Gastrocnemius medialis (tissue), 4 donors: ENCODE measurements around the gene NRG3. TPM values are rescaled to one million over a fixed set of nuclear protein-coding genes. Genes with fewer than 3 reads are reported as not detected.
"Not testable (repeated sequence)": the region's sequence is repeated elsewhere in the genome, so short reads cannot be mapped to it uniquely, and the experiment has no call there.

Experiments
- ATAC-seq, 2 donors: fragments of 150-250 bp; one replicate each; pipeline ENCODE4 v1.9.1; 2016
- DNase-seq, 2 donors: peaks; one replicate each; pipeline ENCODE4 v3.0.0-alpha.2; 2019
- H3K27ac ChIP-seq, 4 donors: fragments of 200-600 bp; sonication (generic); 1 replicate in 1 of 4; 2 replicates in 3 of 4; pipeline ENCODE4 v1.5.1; 2016 to 2018; ENCODE audit warnings: mild to moderate bottlenecking in 2 of 4, moderate library complexity in 1 of 4
- H3K27me3 ChIP-seq, 3 donors: fragments of 200-600 bp; sonication (generic) in 2 of 3; 1 replicate in 1 of 3; 2 replicates in 2 of 3; pipeline versions ENCODE4 v1.5.1 to v1.6.0; 2016 to 2019; ENCODE audit warnings: mild to moderate bottlenecking in 1 of 3, moderate library complexity in 1 of 3
- H3K36me3 ChIP-seq, 2 donors: fragments of 200-600 bp; sonication (generic) in 1 of 2; one replicate each; pipeline ENCODE4 v1.5.1; 2017 to 2018
- H3K4me1 ChIP-seq, 2 donors: fragments of 200-600 bp; sonication (generic) in 1 of 2; one replicate each; pipeline ENCODE4 v1.5.1; 2016 to 2017; ENCODE audit warnings: mild to moderate bottlenecking in 2 of 2
- H3K4me3 ChIP-seq, 4 donors: fragments of 200-600 bp; sonication (generic) in 3 of 4; 1 replicate in 1 of 4; 2 replicates in 3 of 4; pipeline ENCODE4 v1.5.1; 2016 to 2019; ENCODE audit warnings: mild to moderate bottlenecking in 2 of 4
- H3K9me3 ChIP-seq, 3 donors: fragments of 200-600 bp; sonication (generic) in 2 of 3; 1 replicate in 1 of 3; 2 replicates in 2 of 3; pipeline ENCODE4 v1.5.1; 2016 to 2019
- POLR2A ChIP-seq, 2 donors: fragments of 450-650 bp; IDR thresholded peaks; one replicate each; pipeline ENCODE4 v1.6.1; 2017; ENCODE audit warnings: antibody characterized with exemption in 2 of 2, mild to moderate bottlenecking in 2 of 2, moderate library complexity in 2 of 2
- in situ Hi-C, 4 donors: fragments of 200-750 bp; cut with MboI; loops; one replicate each; pipeline versions ENCODE4 v1.15.0 to v1.8.0; 2017; ENCODE audit warnings: low sequenced_read_pairs in 4 of 4
- intact Hi-C: fragments of 100-400 bp; cut with DNase I; formaldehyde crosslinking; loops from one replicate; pipeline ENCODE4 v1.15.1; 2023; ENCODE audit warnings: low total_unique reads
- total RNA-seq, 4 donors: library from RNA; depleted of rRNA; stranded (reverse); fragments of >200 nt; gene quantifications; one replicate each; pipeline versions ENCODE4 v1.1.0 to v1.2.3, GENCODE V29; 2016
- TF ChIP-seq, protein P1 (sequence below), 5 experiments: fragments of 450-650 bp in 3 of 5; fragments of 200-600 bp in 2 of 5; sonication (generic) in 2 of 5; IDR thresholded peaks in 4 of 5; conservative IDR thresholded peaks in 1 of 5; 1 replicate in 4 of 5; 2 replicates in 1 of 5; pipeline ENCODE4 v1.5.1; 2016 to 2019; ENCODE audit warnings: antibody characterized with exemption in 5 of 5, mild to moderate bottlenecking in 3 of 5, moderate library complexity in 3 of 5

NRG3 gene
- total RNA-seq, 4 donors from 2014 or later = not detected

DNA sequence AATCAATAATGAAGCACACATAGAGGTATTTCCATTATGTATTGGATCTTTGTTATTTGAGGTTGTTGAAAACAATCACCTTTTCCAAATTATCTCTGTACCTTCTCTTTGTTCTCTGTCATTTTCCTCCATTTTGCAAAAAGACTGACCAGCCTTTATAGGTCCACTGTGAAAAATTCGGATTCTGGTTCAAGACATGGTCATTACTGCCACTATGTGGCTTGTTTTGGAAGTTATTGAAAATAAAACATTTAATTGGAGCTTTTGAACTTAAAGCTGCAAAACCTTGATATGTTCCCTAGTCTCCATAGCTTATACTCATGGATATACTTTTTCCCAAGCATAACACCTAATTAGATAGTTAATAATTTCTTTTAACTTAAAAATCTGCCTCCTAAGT, 1094.4 kb downstream of the NRG3 start:
- ATAC-seq = no peak
- in situ Hi-C loops = no loop called here

DNA sequence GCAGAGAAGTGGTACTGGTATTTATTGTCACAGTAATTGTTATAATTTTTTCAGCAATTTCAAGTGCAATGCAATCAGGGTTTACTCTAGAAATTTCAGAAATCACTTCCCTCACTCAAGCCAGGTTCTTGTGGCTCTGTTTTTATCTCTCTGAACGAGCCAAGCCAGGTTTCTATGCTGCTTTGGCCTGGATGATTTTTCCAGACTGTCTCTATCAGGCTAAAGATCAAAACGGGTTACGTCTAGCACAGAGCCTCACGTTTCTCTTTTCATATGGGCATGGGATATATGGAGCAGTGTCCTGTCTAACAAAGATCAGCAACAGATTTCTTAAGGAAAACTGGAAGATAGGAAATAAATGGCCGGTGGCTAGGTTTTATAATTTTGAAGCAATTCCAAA, 1105.3 kb downstream of the NRG3 start:
- DNase-seq = no peak
- H3K4me1 ChIP-seq = no peaks in the 10 kb centered on the region
- H3K9me3 ChIP-seq = no peaks in the 10 kb centered on the region
- no peak for ATAC-seq
- intact Hi-C loops = no loop called here
- TF ChIP-seq, protein P1, sequence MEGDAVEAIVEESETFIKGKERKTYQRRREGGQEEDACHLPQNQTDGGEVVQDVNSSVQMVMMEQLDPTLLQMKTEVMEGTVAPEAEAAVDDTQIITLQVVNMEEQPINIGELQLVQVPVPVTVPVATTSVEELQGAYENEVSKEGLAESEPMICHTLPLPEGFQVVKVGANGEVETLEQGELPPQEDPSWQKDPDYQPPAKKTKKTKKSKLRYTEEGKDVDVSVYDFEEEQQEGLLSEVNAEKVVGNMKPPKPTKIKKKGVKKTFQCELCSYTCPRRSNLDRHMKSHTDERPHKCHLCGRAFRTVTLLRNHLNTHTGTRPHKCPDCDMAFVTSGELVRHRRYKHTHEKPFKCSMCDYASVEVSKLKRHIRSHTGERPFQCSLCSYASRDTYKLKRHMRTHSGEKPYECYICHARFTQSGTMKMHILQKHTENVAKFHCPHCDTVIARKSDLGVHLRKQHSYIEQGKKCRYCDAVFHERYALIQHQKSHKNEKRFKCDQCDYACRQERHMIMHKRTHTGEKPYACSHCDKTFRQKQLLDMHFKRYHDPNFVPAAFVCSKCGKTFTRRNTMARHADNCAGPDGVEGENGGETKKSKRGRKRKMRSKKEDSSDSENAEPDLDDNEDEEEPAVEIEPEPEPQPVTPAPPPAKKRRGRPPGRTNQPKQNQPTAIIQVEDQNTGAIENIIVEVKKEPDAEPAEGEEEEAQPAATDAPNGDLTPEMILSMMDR (IDR thresholded peaks at IDR 0.05 in 4 of 5, conservative IDR thresholded peaks at IDR 0.05 in 1 of 5) = no peak
- no peak for TF ChIP-seq POLR2A (IDR thresholded peaks at IDR 0.05)
- no peaks in the 10 kb centered on the region for H3K27me3 ChIP-seq
- no peak overlapping the region for H3K27ac ChIP-seq
- in situ Hi-C loops = no loop called here
- no peak overlapping the region for H3K4me3 ChIP-seq
- H3K36me3 ChIP-seq = no peaks in the 10 kb centered on the region

More for the DNA sequence above, 1094.4 kb downstream of the NRG3 start:
- Histone ChIP-seq H3K4me1 (no peaks in the 10 kb centered on the region), H3K4me3 (no peak overlapping the region), H3K36me3 (no peaks in the 10 kb centered on the region), H3K9me3 (no peaks in the 10 kb centered on the region), H3K27me3 (no peaks in the 10 kb centered on the region), H3K27ac (no peak overlapping the region)
- no peak for DNase-seq
- TF ChIP-seq, protein P1 (IDR thresholded peaks at IDR 0.05 in 4 of 5, conservative IDR thresholded peaks at IDR 0.05 in 1 of 5) = no peak
- TF ChIP-seq POLR2A (IDR thresholded peaks at IDR 0.05) = no peak
- intact Hi-C loops = no loop called here

DNA sequence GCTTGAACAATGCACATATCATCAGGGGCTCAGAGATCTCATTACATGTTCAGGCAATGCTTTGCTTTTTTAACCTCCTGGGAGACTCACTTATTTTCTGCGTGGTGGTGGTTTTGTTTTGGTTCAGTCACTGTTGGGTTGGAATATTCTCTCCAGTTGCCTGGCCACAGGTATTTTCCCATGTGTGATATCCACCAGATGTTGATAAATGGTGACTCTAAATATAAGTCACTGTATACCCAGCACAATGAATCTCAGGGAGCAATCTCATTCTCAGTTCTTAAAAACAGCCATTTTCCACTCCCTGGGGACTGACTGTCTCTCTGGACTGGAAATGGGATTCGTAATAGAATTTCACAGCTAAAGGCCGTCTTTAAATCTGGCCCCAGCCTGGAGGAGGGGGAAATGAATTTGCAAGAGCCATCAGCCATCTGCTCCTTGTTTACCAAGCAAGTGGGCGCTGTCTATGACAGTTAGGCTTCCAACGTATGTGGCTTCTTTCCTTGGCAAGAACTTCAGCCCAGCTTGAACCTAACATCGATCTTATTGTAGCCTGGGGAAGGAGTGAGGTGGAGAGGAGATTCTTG, 1106.2 kb downstream of the NRG3 start:
- in situ Hi-C loops (no loop called here), intact Hi-C loops (no loop called here)
- H3K4me3 ChIP-seq = no peak overlapping the region
- DNase-seq (no peak), ATAC-seq (no peak)
- H3K36me3 ChIP-seq = no peaks in the 10 kb centered on the region
- no peaks in the 10 kb centered on the region for H3K4me1 ChIP-seq
- H3K27me3 ChIP-seq = no peaks in the 10 kb centered on the region
- TF ChIP-seq, protein P1 (IDR thresholded peaks at IDR 0.05 in 4 of 5, conservative IDR thresholded peaks at IDR 0.05 in 1 of 5) = no peak
- TF ChIP-seq POLR2A (IDR thresholded peaks at IDR 0.05) = no peak
- H3K27ac ChIP-seq = no peak overlapping the region
- H3K9me3 ChIP-seq = no peaks in the 10 kb centered on the region

DNA sequence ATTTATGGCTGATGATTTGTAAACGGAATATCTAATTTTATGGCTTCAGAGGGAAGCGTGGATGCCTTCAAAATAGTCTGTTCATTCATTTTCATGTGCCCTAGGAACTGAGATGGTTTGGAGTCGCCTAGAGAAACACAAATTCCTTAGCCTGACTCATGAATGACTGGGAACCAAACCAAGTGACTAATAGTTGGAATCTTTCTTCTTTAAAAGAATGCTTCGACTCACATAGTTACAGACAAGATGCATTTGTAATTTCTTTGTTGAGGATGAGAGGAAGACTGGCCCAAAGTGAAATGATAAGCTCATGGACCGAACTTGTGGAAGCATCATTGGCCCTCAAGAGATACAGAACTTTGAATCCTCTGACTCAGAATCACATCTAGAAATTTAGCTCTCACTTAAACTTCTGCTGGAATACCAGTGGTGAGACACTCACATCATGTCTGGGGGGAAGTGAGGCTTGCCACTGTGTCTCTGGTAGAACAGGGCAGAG, 1107.2 kb downstream of the NRG3 start:
- H3K4me3 ChIP-seq = no peak overlapping the region
- in situ Hi-C loops = no loop called here
- H3K9me3 ChIP-seq = no peaks in the 10 kb centered on the region
- no peaks in the 10 kb centered on the region for H3K4me1 ChIP-seq
- TF ChIP-seq, protein P1 (IDR thresholded peaks at IDR 0.05 in 4 of 5, conservative IDR thresholded peaks at IDR 0.05 in 1 of 5) = no peak
- intact Hi-C loops = no loop called here
- H3K36me3 ChIP-seq = no peaks in the 10 kb centered on the region
- ATAC-seq (no peak), DNase-seq (no peak)
- no peak overlapping the region for H3K27ac ChIP-seq
- no peaks in the 10 kb centered on the region for H3K27me3 ChIP-seq

DNA sequence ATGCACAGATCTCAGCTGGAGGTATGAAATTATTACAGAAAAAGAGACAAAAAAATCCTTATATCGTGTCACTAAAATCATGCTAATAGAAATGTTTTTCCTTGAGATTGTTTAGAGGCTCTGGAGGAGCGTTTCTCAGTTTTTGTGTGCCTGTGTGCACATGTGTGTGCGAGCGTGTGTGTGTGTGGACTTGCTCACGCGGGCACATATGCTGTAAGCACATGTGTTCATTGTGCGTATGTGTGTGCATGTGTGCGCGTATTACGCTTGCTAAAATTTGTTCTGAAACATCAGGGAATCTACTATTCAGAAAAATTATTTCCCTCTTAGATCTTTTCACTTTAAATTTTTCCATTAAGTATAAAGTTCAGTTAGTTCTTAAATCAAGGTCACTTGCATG, 1111.2 kb downstream of the NRG3 start:
- ATAC-seq (no peak), DNase-seq (no peak)
- no peaks in the 10 kb centered on the region for H3K9me3 ChIP-seq
- intact Hi-C loops (no loop called here), in situ Hi-C loops (no loop called here)
- TF ChIP-seq POLR2A (IDR thresholded peaks at IDR 0.05) = no peak
- TF ChIP-seq, protein P1 (IDR thresholded peaks at IDR 0.05 in 4 of 5, conservative IDR thresholded peaks at IDR 0.05 in 1 of 5) = no peak
- no peaks in the 10 kb centered on the region for H3K4me1 ChIP-seq
- no peaks in the 10 kb centered on the region for H3K36me3 ChIP-seq
- no peak overlapping the region for H3K27ac ChIP-seq
- H3K27me3 ChIP-seq = no peaks in the 10 kb centered on the region
- no peak overlapping the region for H3K4me3 ChIP-seq

DNA sequence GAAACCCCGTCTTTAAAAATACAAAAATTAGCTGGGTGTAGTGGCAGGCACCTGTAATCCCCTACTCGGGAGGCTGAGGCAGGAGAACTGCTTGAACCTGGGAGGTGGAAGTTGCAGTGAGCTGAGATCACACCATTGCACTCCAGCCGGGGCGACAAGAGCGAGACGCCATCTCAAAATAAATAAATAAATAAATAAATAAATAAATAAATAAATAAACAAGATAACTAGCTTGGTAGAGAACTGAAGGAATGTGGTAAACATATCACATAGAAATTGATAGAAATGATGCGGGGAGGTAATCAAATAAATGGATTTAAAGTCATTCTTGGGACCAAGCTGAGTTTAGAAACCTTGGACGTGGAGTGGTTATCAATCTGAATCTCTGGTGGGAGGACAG, 1131.5 kb downstream of the NRG3 start:
- DNase-seq, H3K4me1 ChIP-seq, in situ Hi-C loops, H3K36me3 ChIP-seq, ATAC-seq, H3K27ac ChIP-seq, H3K27me3 ChIP-seq, intact Hi-C loops, H3K4me3 ChIP-seq, H3K9me3 ChIP-seq: not testable (repeated sequence)
